ENCODE measurements around the gene MTA1.

DNA sequence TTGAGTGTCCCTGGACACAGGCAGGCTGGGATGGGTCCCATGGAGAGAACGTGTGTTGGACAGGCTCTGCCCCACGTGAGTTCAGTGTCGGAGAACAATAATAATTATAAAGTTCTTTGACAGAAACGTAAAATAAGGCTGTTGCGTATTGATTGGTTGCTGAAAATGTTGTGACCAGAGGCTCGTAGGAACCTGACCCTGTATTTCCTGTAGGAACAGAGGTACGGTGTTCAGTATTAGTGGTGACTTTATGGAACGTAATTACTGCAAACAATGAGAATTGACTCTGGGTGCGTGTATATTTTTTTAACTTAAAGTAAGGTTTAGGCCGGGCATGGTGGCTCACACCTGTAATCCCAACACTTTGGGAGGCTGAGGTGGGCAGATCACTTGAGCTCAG, 7.8 kb downstream of the MTA1 start:
- TF ChIP-seq, protein P1, sequence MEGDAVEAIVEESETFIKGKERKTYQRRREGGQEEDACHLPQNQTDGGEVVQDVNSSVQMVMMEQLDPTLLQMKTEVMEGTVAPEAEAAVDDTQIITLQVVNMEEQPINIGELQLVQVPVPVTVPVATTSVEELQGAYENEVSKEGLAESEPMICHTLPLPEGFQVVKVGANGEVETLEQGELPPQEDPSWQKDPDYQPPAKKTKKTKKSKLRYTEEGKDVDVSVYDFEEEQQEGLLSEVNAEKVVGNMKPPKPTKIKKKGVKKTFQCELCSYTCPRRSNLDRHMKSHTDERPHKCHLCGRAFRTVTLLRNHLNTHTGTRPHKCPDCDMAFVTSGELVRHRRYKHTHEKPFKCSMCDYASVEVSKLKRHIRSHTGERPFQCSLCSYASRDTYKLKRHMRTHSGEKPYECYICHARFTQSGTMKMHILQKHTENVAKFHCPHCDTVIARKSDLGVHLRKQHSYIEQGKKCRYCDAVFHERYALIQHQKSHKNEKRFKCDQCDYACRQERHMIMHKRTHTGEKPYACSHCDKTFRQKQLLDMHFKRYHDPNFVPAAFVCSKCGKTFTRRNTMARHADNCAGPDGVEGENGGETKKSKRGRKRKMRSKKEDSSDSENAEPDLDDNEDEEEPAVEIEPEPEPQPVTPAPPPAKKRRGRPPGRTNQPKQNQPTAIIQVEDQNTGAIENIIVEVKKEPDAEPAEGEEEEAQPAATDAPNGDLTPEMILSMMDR (IDR thresholded peaks at IDR 0.05) = no peak
- no peak for TF ChIP-seq POLR2A (IDR thresholded peaks at IDR 0.05)

All from uterus (tissue), 2 donors.